Caco-2 (cell line): Measurements from ENCODE around the gene PADI6. TPM values are rescaled to one million over a fixed set of nuclear protein-coding genes. Genes with fewer than 3 reads are reported as not detected.
A peak's percentile ranks its signal among the peaks of the same experiment; 100 is the strongest.
"Not testable (repeated sequence)": the region's sequence is repeated elsewhere in the genome, so short reads cannot be mapped to it uniquely, and the experiment has no call there.

Source experiments
- BruUV-seq: library from RNA; stranded (reverse); fragments of 400-500 nt; replicated peaks from 2 replicates; lab custom pipeline; 2021; lab: Mats Ljungman, UMichigan
- CTCF ChIA-PET: fragments of 300-600 bp; sonication (Branson Sonifier 250); formaldehyde crosslinking; loops from one replicate; lab custom pipeline; 2022; ENCODE audit warnings: antibody characterized with exemption; lab: Charles Lee
- POLR2A ChIA-PET: fragments of 300-600 bp; sonication (Branson Sonifier 250); formaldehyde crosslinking; loops from one replicate; lab custom pipeline; 2022; ENCODE audit warnings: antibody characterized with exemption; lab: Charles Lee
- DNase-seq, 2 experiments: peaks; one replicate each; pipeline versions ENCODE4 v3.0.0 to v3.0.0-alpha.2; 2020 to 2022
- H3K27me3 ChIP-seq: replicated peaks from 2 replicates; pipeline ENCODE4 v1.6.0; 2011; ENCODE audit warnings: low read length; ENCODE audit not compliant: control insufficient read depth, insufficient read depth
- H3K36me3 ChIP-seq: 2 replicates; pipeline ENCODE4 v1.5.1; 2011; ENCODE audit warnings: low read length; ENCODE audit not compliant: control insufficient read depth, insufficient read depth
- H3K4me1 ChIP-seq: fragments of 250-450 bp; sonication (Bioruptor Pico); 2 replicates; pipeline ENCODE4 v1.5.1; 2020; ENCODE audit warnings: mild to moderate bottlenecking
- H3K4me3 ChIP-seq: 2 replicates; pipeline ENCODE4 v1.5.1; 2011; ENCODE audit warnings: low read depth, mild to moderate bottlenecking, control low read depth, low read length
- H3K9me3 ChIP-seq: fragments of 250-450 bp; sonication (Bioruptor Pico); 2 replicates; pipeline ENCODE4 v1.5.1; 2020; ENCODE audit warnings: mild to moderate bottlenecking, moderate library complexity
- H3K27ac Mint-ChIP-seq: one replicate; pipeline ENCODE4 v1.8.0; 2022; ENCODE audit warnings: mixed read lengths; ENCODE audit not compliant: unreplicated experiment
- H3K27me3 Mint-ChIP-seq: one replicate; pipeline ENCODE4 v1.8.0; 2022; ENCODE audit warnings: mixed read lengths; ENCODE audit not compliant: insufficient read depth, unreplicated experiment
- H3K36me3 Mint-ChIP-seq: one replicate; pipeline ENCODE4 v1.8.0; 2022; ENCODE audit warnings: mild to moderate bottlenecking, mixed read lengths; ENCODE audit not compliant: insufficient read depth, unreplicated experiment
- H3K4me1 Mint-ChIP-seq: one replicate; pipeline ENCODE4 v1.8.0; 2022; ENCODE audit warnings: low read depth, mixed read lengths; ENCODE audit not compliant: unreplicated experiment
- H3K4me3 Mint-ChIP-seq: one replicate; pipeline ENCODE4 v1.8.0; 2022; ENCODE audit warnings: mild to moderate bottlenecking, moderate library complexity, mixed read lengths; ENCODE audit not compliant: unreplicated experiment
- H3K9me3 Mint-ChIP-seq: one replicate; pipeline ENCODE4 v1.8.0; 2022; ENCODE audit warnings: mixed read lengths; ENCODE audit not compliant: unreplicated experiment
- CTCF ChIP-seq, 2 experiments: fragments of 200-600 bp in 1 of 2; IDR thresholded peaks; 1 replicate in 1 of 2; 2 replicates in 1 of 2; pipeline versions ENCODE4 v1.5.1 to v1.8.0; 2011 to 2022; ENCODE audit warnings: antibody characterized with exemption in 1 of 2, control low read depth in 1 of 2, inconsistent platforms in 1 of 2, low read depth in 1 of 2, low read length in 1 of 2, mild to moderate bottlenecking in 1 of 2, moderate library complexity in 1 of 2; ENCODE audit not compliant: insufficient read depth in 1 of 2, severe bottlenecking in 1 of 2, unreplicated experiment in 1 of 2
- intact Hi-C: fragments of 100-400 bp; cut with micrococcal nuclease; formaldehyde crosslinking; loops from one replicate; pipeline ENCODE4 v1.10.0; 2022; ENCODE audit not compliant: unreplicated experiment
- total RNA-seq: library from RNA; stranded (reverse); gene quantifications from 2 replicates; pipeline ENCODE4 v1.2.3, GENCODE V29; 2022

PADI6 gene
- total RNA-seq, 1 experiment from 2014 or later = not detected

DNA sequence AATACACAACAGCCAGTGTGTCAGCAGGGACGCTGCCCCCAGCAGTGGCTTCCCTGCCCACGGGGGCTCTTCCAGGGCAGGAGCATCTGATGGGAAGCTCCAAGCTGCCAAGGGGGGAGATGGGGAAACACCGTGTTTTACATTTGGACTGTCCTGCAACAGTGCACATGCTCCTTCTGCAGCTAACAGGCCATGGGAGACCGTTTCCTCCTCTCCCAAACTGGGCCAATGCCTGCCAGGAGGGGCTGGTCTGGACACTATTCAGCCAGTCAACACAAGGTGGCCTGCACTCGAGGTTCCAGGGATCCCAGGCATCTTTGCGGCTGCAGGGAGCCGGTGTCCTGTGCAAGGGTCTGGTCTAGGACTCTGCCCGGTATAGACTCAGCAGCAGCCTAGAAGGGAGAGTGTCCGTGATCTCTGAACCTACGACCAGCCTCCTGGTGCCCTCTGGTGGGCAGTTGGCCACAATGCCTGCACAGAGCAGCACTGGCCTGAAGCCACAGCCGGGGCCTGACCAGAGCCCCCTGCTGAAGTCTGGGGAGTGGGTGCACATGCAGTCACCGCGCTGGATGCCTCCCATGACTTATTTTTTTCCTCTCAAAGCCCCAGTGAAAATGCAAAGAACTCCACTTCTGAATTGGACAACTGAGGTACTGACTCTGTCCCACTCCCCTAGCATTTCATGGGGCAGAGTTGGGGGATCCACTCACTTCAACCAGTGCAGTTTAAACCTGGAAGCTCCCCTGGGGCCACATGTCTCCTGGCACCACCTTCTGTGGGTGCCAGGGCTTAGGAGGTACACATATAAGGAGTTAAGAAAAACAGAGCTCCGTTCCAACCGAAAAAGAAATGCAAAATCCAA, 34.1 kb downstream of the PADI6 start:
- Mint-ChIP-seq H3K4me3 (no peak overlapping the region), H3K36me3 (peaks cover 58% of the 10 kb centered on the region), H3K4me1 (no peaks in the 10 kb centered on the region), H3K27ac (no peak overlapping the region), H3K27me3 (no peaks in the 10 kb centered on the region), H3K9me3 (no peaks in the 10 kb centered on the region)
- H3K4me1 ChIP-seq = no peaks in the 10 kb centered on the region
- no peak overlapping the region for H3K4me3 ChIP-seq
- TF ChIP-seq CTCF (IDR thresholded peaks at IDR 0.05; ENCODE audit: insufficient read depth in 1 of 2, low read depth in 1 of 2, low read length in 1 of 2, severe bottlenecking in 1 of 2, unreplicated experiment in 1 of 2) = peak; percentile 53 to 76
- DNase-seq = peak; percentile 66 to 78
- intact Hi-C loops = loop anchor here (10.0 kb wide), 1 partner anchor 61 kb away; no protein-coding TSS in a partner anchor
- no peaks in the 10 kb centered on the region for H3K9me3 ChIP-seq
- ChIA-PET POLR2A (no interaction called here), CTCF (no interaction called here)
- BruUV-seq = no TSS peak
- H3K36me3 ChIP-seq = peaks cover 4% of the 10 kb centered on the region; the same call in 1 of the 2 replicates
- no peaks in the 10 kb centered on the region for H3K27me3 ChIP-seq

DNA sequence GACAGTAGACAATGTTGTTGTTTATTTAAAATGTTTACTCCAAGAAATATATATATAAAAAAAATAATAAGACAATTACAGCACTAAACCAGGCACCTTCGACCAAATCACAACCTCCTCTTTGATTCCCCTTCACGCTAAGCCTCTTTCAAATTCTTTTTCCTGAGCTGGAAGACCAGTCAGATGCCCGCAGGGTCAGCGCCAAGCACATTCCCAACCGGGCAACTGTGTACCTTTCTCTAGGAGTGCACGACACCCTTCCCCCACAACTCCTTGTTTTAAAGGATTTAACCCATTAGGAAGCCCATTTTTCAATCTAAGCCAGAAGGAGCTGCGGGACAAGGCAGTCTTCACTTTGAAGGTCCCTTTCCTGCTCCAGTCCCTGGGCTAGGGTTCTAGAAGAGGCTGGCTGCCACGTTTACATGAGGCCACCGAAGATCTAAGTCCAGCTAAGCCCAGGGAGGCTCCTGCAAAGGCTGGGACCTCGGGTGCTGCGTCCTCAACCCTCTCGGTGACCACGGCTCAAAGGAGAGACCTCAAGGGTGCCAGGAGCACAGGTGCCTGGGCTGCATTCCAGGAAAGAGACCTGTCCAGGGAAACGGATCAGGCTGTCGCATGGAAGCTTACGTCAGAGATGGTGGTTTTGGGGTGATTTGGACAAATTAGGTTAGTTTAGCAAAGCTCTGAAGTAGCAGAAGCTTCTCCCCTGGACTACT, 34.9 kb downstream of the PADI6 start:
- not testable (repeated sequence) for H3K27me3 Mint-ChIP-seq, DNase-seq, H3K27ac Mint-ChIP-seq

GRCh38 chr1:17407786-17408514, 36.0 kb downstream of the PADI6 start:
- POLR2A ChIA-PET, H3K27ac Mint-ChIP-seq, DNase-seq, H3K36me3 ChIP-seq, CTCF ChIA-PET, H3K9me3 ChIP-seq, H3K4me3 ChIP-seq, H3K27me3 Mint-ChIP-seq, H3K4me1 Mint-ChIP-seq, H3K4me3 Mint-ChIP-seq, H3K27me3 ChIP-seq, H3K4me1 ChIP-seq, H3K9me3 Mint-ChIP-seq: not testable (repeated sequence)
- H3K36me3 Mint-ChIP-seq = peaks cover 75% of the 10 kb centered on the region
- TSS peak; percentile 50 for BruUV-seq
- intact Hi-C loops = loop anchor here (10.0 kb wide), 1 partner anchor 63 kb away; no protein-coding TSS in a partner anchor

More for the DNA sequence above, 34.9 kb downstream of the PADI6 start:
- H3K9me3 Mint-ChIP-seq, H3K9me3 ChIP-seq, H3K4me3 Mint-ChIP-seq, BruUV-seq, H3K27me3 ChIP-seq, H3K4me1 ChIP-seq, H3K4me3 ChIP-seq, H3K36me3 ChIP-seq, CTCF ChIA-PET, H3K4me1 Mint-ChIP-seq, POLR2A ChIA-PET: not testable (repeated sequence)
- peaks cover 65% of the 10 kb centered on the region for H3K36me3 Mint-ChIP-seq
- intact Hi-C loops = loop anchor here (10.0 kb wide), 1 partner anchor 62 kb away; no protein-coding TSS in a partner anchor
